Activated CD4-positive, CD25-positive, alpha-beta regulatory T cell treated with anti-CD3 and anti-CD28 coated beads, Interleukin-2, amount 50 U/mL, for 72 hours (primary cell): Measurements from ENCODE around the gene NCF4.
A peak's percentile ranks its signal among the peaks of the same experiment; 100 is the strongest.

Source experiments
- DNase-seq: peaks from one replicate; pipeline ENCODE4 v3.0.0; 2021

Gene NCF4

DNA sequence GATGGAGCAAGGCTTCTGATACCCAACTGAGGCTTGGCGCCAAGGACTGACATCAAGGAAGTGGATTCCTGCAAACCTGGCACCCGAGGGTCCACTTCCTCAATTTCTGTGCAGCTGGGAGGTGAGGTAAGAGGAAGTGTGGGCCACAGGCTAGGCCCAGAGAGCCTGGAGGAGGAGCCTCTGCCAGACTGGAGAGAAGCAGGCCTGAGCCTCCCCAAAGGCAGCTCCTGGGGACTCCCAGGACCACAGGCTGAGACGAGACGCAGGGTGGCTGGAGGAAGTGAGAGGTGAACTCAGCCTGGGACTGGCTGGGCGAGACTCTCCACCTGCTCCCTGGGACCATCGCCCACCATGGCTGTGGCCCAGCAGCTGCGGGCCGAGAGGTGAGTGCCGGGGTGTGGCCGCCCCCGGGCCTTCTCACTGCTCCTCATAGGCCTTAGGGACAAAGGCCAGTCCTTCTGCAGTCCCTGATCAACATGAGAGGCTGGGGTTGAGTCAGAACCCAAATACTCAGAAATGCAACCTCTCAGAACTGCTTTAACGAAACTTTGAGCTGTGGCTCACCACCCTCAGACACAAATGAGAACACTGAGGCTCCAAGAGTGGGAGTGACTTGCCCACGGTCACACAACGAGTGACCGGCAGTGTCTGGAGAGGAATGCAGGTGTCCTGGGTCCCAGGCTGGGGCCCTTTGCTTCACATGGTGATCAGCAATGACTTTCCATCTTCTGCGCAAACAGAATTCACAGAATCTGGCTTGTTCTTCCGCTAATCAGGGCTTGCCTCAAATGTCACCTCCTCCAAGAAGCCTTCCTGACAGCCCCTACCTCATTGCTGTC, at the start of gene NCF4:
NCF4 (plus strand) TSS at position 186 of the 839 bp plus-strand sequence; CDS start at position 352, 166 bp downstream.
- DNase-seq: peak; percentile 75

DNA sequence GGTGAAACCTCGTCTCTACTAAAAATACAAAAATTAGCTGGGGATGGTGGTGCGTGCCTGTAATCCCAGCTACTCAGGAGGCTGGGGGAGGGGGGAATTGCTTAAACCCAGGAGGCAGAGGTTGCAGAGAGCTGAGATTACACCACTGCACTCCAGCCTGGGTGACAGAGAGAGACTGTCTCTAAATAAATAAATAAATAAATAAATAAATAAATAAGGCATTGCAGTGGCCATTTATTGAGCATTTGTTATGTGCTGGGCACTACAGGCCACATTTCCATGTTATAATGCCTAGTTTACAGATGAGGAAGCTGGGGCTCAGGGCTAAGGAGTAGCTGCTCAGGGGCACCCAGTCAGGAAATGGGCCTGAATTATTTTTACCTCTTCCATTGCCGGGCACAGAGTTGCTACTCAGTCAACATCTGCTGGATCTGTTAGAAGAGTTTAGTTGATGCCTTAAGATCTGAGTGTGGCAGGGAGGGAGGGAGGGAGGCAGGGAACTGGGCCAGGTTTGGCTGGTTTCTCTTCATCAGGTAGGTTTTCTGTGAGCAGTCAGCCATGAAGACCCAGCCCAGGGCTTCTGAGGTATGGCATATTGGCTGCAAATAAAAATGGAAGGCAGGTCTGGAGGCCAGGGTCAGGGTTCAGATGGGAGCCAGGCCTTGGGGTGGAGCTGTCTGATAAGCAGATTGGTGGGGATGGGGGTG, 49.6 kb upstream of the NCF4 start:
- no peak for DNase-seq

DNA sequence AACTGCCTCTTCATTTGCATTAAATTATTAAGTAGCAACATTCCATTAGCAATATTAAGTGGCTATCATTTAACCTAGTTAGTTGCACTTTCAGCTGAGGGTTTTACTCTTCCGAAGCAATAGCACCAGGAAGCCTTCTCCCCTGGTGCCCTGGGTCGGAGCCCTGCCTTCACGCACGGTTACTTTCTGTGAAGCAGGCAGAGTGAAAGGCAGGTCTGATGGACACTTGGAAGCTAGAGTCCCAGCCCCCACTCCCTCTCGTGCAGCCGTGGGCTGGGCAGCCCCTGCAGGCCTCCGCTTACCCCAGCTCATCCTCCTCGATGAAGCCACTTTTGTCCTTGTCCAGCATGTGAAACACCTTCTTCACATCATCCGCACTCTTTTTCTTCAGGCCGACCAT, 46.0 kb upstream of the NCF4 start:
- DNase-seq: no peak

DNA sequence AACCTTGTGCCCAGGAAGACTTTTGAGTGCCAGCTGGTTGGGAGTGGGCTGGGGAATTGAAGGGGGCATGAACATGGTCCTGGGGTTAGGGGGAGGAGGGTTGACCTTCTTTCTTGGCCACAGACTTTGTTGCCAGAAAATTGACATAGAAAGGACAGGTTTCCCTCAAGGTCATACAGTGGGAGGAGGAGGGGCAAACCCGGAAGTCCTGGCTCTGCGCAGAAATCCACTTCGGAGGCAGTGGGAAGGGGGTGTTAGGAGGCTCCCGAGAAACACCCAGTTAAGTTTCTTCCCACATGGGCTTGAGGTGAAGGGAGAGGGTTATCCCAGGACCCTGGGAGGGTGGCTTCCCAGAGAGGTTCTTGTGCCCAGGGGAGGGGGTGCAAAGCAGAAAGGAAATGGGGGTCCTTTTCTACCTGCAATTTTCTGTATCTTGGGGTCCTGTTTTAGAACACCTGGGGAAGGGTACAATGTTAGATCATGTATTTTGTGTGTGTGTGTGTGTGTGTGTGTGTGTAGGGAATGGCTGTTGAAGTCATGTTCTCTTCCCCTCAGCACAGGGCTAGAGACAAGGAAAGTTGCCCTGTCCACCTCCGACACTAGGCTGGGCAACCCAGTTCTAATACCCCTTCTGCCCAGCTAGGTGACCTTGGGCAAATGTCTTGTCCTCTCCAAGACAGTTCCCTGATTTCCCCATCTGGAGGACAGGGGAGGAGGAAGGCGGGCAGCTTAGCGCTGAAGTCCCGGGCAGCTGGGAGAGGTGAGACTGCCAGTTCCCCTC, 45.1 kb upstream of the NCF4 start:
- DNase-seq: no peak

DNA sequence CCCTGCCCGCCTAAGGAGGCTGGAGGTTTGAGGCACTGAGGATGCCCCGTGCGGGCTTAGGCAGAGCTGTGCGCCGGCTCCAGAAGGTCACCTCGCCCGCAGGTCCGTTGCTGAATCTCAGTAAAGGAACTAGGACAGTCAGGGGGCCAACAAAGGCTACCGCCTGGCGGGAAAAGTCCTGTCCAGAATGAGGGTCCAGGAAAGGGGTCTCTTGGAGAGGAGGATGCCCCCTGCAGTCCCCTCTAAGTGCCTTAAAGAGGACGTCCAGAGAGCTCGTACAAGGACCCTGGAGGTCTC, 44.5 kb upstream of the NCF4 start:
- DNase-seq: no peak

DNA sequence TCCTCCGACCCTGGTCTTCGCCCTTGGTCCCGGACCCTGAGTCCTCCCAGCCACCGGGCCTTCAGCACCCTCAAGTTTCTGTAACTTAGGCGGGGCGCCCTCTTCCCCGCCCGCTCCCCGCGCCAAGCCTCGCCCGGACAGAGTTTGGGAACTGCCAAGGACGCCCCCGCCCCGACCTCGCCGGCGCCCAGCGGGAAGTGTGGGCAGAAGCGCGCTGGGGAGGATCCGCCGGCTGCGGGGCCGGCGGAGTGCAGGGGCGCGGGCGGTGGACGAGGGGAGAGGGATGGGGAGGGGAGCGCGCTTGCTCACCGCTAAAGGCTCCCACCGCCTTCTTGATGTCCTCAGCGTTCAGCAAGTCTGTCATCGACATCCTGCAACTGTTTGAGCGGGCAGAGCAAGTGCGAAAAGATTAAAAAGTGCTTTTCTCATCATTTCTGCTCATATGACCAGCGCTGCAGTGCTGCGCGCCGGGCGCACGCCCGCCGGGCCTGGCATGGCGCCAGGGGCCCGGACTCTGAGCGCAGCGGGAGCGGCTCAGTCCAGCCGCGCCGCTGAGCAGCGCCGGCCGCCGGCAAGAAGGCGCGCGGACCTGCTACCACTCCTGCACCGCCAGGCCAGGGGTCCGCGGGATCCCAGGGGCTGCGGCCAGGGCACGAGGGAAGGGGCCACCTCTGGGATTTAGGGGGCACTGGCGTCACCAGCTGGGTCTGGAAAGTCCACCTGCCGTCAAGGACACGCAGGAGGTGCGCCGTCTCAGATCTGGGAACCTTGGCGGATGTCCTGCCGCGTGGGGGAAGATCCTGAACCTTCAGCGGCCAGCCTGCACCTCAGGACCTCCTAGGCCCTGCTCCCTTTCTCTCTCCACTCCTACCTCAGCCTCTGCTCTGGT, 43.9 kb upstream of the NCF4 start, which contains the start of gene PVALB:
PVALB (minus strand) TSS at position 400 of the 889 bp plus-strand sequence; CDS start at position 370, 30 bp downstream.
- DNase-seq: no peak

DNA sequence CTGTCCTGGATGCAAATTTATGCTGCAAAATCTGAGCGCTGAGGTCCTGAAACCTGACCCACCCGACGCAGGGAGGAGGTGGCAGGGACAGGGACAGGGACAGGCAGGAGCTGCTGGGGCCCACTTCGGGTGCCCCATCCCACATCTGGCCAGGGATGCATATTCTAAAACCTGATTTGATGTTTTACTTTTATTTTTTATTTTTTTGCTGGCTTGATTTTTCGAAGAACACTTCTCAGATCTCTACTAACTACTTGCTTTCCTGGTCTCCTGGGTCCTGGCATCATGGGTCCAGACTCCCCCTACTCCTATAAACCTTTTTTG, 43.3 kb upstream of the NCF4 start:
- DNase-seq: no peak

DNA sequence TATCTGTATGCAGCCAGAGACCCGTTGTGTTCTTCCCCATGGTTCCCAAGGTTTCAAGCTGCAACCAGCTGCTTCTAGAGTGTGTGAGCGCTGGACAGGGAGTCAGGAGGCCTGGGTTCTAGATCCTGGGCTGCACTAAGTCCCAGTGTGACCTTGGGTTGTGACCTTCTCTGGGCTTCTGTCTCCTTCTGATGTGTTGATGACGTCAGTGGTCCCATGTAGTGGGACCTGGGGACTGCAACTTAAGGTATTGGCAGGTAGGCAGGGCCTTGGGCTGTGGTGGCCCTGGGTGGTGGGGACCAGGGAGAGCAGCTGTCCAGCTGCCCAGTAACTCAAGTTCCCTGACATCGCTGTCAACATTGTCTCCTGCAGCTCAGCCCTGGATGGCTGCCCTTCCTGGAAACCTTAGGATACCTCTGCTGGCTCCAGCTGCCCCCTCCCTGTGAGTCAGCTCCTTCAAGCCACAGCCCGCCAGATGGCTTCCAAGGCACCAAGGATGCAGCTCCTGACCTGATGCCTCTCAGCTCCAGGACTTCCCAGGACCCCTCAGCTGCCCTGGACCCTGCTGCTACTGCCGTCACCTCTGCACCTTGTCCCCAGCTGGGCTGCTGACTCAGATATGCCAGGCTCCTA, 42.7 kb upstream of the NCF4 start:
- no peak for DNase-seq

DNA sequence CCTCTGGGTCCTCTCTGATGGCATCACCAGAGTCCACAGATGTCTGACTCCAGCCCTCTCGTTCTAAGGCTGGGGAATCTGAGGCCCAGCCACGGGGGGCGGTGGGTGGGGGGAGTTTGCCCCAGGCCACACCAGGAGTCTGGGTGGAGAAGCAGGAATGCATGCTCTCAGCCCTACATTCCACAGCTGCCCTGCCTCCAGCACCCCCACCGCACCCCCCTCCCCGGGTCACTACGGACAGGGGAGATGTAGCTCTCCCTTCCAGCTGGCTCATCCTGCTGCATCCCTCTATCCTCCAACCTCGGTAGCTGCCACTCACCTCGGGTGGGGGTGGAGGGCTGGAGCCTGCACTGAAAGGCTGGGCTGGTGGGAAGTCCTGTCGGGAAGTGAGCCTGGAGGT, 41.7 kb upstream of the NCF4 start:
- DNase-seq: no peak

DNA sequence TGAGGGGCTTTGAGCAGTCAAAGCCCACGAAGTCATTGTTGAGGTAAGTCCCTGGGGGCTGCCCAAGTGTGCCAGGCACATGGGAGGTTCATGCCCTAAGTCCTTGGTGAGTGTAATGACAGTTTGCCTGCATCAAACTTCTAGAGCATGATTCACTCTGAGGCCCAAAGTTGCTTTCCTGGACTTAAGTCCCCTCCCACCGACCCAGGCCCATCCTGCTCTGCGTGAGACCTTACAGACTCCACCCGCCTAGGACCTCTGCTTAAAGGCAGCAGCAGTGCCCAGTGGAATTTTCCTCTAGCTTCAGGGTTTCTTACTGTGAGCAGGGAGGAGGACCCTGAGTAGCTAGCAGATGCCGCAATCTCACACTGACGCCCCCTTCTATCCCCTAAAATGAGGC, 38.2 kb upstream of the NCF4 start:
- no peak for DNase-seq

DNA sequence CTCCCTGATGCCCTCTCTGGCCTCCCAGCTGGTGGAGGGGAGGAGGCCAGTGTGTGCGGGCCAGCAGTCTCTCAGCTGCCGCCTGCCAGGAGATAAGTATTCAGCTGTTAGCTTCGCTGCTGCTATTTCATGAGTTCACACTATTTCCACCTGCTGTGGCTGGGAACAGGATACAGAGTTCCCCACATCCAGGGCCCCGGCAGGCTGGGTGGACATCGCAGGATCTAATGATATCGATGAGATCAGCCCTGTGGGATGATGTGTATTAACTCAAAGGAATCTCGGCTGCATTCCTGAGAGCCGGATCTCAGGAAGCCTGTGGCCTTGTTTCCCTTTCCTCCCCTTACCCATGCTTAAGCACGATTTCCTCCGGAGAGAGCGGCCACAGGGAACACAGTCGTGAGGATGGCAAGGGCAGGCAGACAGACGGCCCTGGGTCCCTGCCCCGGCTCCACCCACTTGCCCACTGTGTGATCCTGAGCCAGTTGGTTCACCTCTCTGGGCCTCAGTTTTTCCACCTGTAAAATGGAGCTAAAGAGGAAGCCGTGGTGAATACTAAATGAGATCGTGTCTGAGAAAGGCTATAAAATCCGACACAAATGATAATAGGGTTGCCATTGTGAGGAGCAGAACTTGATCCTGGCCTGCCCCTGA, 37.5 kb upstream of the NCF4 start:
- no peak for DNase-seq

DNA sequence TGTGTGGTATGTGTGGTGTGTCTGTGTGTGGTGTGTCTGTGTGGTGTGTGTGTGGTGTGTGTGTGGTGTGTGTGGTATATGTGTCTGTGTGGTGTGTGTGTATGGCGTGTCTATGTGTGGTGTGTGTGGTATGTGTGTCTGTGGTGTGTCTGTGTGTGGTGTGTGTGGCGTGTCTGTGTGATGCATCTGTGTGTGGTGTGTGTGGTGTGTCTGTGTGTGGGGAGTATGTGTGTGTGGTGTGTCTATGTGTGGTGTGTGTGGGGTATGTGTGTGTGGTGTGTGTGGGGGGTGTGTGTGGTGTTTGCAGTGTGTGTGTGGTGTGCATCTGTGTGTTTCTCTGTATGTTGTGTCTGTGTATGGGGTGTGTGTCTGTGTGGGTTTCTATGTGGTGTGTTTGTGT, 36.2 kb upstream of the NCF4 start:
- no peak for DNase-seq

DNA sequence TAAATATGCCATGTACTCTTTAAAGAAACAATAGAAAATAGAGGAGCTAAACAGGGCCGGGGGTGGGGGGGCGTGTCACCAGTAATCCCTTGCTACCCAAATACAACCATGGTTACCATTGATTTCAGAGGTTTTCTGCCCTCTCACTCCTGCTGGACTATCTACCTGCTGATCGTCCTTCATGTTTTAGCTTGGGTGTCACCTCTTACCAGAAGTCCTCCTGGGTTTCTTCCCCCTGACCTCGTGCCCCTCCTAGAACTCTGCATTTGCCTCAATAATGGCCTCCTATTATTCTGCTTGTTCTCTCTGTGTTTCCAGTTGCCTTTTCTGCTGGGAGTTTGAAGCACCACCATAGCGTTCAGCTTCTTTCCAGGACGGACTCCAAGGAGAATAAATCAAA, 34.5 kb upstream of the NCF4 start:
- DNase-seq: no peak

DNA sequence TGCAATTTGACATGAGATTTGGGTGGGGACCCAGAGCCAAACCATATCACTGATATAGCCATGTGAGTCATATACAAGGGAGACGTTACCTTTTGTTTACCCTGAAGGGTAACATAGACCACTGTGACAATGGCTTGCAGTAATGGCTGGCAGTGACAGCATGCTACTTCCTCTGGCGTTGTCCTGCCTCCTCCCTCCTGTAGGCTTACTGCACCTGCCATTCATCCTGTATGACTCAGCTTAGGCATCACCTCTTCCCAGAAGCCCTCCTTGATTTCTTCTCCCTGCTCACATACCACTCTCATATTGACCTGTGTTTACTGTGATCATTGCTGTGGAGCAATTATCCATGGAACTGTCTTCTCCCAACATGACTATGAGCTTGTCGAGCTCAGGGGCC, 32.0 kb upstream of the NCF4 start:
- DNase-seq: no peak

DNA sequence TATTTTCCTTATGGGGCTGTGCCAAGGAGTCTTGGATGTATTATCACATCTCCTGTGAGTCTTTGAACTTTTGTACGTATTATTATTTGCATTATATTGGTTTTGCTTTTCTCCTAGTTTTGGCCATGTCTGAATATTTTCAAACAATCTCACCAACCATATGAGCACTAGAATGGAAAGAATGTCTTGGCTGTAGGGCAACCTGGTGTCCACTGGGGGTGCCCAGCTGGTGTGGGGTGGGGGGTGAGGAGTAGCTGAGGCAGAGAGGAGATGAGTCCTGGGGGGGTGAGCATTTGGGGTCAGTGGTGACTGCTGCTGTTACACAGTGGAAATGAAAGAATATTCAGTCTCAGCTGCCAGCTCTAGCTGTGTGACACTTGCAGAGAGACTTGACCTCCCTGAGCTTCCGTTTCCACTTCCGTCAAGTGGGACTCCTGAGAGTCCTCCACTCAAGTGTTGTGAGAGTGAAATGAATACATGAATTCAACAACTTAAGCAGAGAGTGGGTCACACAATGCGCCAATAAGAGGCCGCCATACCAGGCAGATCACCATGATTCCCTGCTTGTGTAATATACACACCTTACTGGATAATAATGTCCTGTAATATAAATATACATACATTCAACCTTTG, 31.3 kb upstream of the NCF4 start:
- no peak for DNase-seq

DNA sequence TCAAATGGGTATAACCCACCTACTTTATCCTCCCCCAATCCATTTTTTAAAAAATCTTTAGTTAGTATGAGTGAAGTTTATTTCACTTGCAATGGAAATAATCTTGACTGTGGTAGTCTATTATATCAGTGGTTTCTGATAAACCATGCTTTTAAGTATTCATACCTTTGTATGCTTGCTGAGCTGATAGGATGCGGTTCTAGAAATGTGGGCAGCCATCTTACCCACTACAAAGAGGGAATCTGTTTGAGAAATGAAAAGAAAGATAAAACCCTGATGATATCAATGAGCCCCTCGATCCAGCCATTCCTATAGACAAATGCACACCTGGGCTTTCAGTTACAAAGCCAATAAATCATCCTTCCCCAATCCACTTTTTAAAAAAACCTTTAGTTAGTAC, 30.2 kb upstream of the NCF4 start:
- no peak for DNase-seq

DNA sequence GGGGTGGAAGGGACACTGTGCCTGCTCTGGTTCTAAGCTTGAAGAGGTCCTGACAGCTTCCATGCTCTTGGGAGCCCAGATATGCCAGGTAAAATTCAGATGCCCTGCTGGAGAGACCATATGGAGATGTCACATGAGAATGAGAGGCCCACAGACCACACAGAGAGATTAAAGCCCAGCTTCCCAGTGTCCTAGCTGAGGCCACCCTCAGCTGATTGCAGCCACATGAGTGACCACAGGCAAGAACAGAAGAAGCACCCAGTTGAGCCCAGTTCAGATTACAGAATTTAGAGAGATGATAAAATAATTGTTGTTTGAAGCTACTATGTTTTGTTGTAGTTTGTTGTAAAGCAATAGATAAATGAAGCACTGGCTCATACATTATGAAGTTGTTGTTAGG, 29.6 kb upstream of the NCF4 start:
- DNase-seq: no peak

DNA sequence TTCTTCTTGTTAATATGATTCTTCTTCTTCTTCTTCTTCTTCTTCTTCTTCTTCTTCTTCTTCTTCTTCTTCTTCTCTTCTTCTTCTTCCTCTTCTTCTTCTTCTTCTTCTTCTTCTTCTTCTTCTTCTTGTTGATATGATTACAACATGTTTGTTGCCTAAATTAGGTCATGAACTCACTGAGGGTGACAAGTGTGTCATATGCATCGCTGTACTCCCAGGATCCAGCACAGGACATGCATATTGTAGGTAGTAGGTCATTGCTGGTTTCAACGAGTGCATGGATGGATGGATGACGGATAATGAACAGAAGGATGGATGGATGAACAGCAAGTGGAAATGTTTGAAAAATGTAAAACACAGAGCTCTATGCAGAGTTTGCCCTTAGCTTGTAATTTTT, 29.1 kb upstream of the NCF4 start:
- no peak for DNase-seq

DNA sequence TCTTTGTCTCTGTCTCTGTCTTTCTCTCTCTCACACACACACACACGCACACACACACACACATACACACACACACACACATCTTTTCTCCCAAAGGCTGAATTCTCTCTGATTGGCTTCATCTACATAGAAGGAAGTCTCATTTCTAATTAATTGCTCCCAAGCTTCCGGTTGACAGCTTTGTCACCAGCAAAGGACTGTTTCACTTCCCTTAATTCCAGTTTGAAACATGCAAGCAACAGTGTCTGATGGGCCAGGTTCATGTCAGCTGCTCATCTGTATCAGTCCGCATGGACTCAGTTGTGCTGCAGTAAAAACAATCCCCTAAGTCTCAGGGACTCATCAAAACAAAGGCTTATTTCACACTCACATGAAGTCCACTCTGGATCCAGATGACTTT, 27.7 kb upstream of the NCF4 start:
- no peak for DNase-seq

DNA sequence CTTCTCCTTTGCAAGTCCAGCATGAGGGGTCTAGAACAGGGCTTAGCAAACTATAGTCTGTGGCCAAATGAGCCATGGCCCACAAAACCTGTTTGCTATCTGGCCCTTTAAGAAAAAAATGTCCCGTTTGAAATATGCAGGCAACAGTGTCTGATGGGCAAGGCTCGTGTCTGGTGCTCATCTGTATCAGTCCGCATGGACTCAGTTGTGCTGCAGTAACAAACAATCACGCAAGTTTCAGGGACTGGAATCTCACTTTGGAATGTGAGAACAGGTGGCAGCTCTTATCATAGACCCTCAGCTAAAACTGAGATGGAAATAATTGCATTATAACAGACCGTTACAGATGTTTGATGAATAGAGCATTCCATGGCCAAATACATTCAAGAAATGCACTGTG, 24.9 kb upstream of the NCF4 start:
- DNase-seq: no peak
